Keratinocyte (primary cell): Measurements from ENCODE around the gene GRK1. TPM values are rescaled to one million over a fixed set of nuclear protein-coding genes. Genes with fewer than 3 reads are reported as not detected.

Experiments
- DNase-seq: peaks from one replicate; pipeline ENCODE4 v3.0.0-alpha.2; 2011; ENCODE audit warnings: low read depth, missing footprints, low spot score
- FAIRE-seq: peaks from 2 replicates; lab custom pipeline; 2011; peaks lifted over from hg19 to GRCh38; lab: Jason Lieb, UNC
- H2AFZ ChIP-seq: 2 replicates; pipeline ENCODE4 v1.6.0; 2012; ENCODE audit warnings: low read length, control low read depth, inconsistent platforms; ENCODE audit not compliant: control insufficient read depth
- H3K27ac ChIP-seq: 2 replicates; pipeline ENCODE4 v1.5.1; 2011; ENCODE audit warnings: low read length; ENCODE audit not compliant: control insufficient read depth, insufficient read depth
- H3K27me3 ChIP-seq: 3 replicates; pipeline ENCODE4 v1.6.0; 2011; ENCODE audit warnings: low read length; ENCODE audit not compliant: control insufficient read depth, insufficient read depth; ENCODE audit errors: extremely low read depth
- H3K36me3 ChIP-seq, 2 experiments: 2 replicates in 1 of 2; 3 replicates in 1 of 2; pipeline ENCODE4 v1.5.1; 2011; ENCODE audit warnings: low read length in 2 of 2, mild to moderate bottlenecking in 1 of 2; ENCODE audit not compliant: control insufficient read depth in 2 of 2, insufficient read depth in 2 of 2; ENCODE audit errors: extremely low read depth in 1 of 2
- H3K4me1 ChIP-seq: 3 replicates; pipeline ENCODE4 v1.5.1; 2011; ENCODE audit warnings: low read length; ENCODE audit not compliant: control insufficient read depth, insufficient read depth; ENCODE audit errors: extremely low read depth
- H3K4me2 ChIP-seq: 3 replicates; pipeline ENCODE4 v1.6.0; 2011; ENCODE audit warnings: low read depth, low read length; ENCODE audit not compliant: control insufficient read depth, insufficient read depth; ENCODE audit errors: extremely low read depth
- H3K4me3 ChIP-seq, 3 experiments: fragments of 200-600 bp in 1 of 3; sonication (generic) in 1 of 3; 2 replicates in 2 of 3; 3 replicates in 1 of 3; pipeline ENCODE4 v1.5.1; 2011 to 2016; ENCODE audit warnings: low read length in 3 of 3, mild to moderate bottlenecking in 3 of 3, control low read depth in 2 of 3, inconsistent platforms in 1 of 3, low read depth in 1 of 3, mixed read lengths in 1 of 3, mixed run types in 1 of 3, moderate library complexity in 1 of 3; ENCODE audit not compliant: control insufficient read depth in 2 of 3, insufficient read depth in 2 of 3; ENCODE audit errors: extremely low read depth in 1 of 3
- H3K79me2 ChIP-seq: 2 replicates; pipeline ENCODE4 v1.6.0; 2012; ENCODE audit warnings: low read length; ENCODE audit not compliant: control insufficient read depth, insufficient read depth
- H3K9ac ChIP-seq: 3 replicates; pipeline ENCODE4 v1.6.0; 2011; ENCODE audit warnings: low read length; ENCODE audit not compliant: control insufficient read depth, insufficient read depth; ENCODE audit errors: extremely low read depth
- H3K9me1 ChIP-seq: 3 replicates; pipeline ENCODE4 v1.6.0; 2011; ENCODE audit warnings: low read length; ENCODE audit not compliant: control insufficient read depth, insufficient read depth; ENCODE audit errors: extremely low read depth
- H3K9me3 ChIP-seq: 2 replicates; pipeline ENCODE4 v1.5.1; 2012; ENCODE audit warnings: low read depth, low read length; ENCODE audit not compliant: control insufficient read depth
- H4K20me1 ChIP-seq: 3 replicates; pipeline ENCODE4 v1.6.0; 2011; ENCODE audit warnings: low read length; ENCODE audit not compliant: control insufficient read depth, insufficient read depth; ENCODE audit errors: extremely low read depth
- EZH2 ChIP-seq: IDR thresholded peaks from one replicate; pipeline ENCODE4 v1.6.1; 2012; ENCODE audit warnings: inconsistent platforms, mild to moderate bottlenecking, low read length, moderate library complexity
- dilution Hi-C: fragments of 300-500 bp; cut with MboI; formaldehyde crosslinking; loops from one replicate; pipeline ENCODE4 v1.7.0; 2020; ENCODE audit warnings: low sequenced_read_pairs; ENCODE audit not compliant: extremely low pct_ligation_motif_present
- polyA plus RNA-seq, 5 experiments: library from polyadenylated mRNA; depleted of rRNA in 3 of 5; stranded (reverse) in 3 of 5; stranded (forward) in 1 of 5; unstranded in 1 of 5; fragments of >200 nt; gene quantifications; 1 replicate in 1 of 5; 2 replicates in 3 of 5; 3 replicates in 1 of 5; pipeline versions ENCODE4 v1.2.1 to v1.2.3, GENCODE V29; 2011 to 2012; ENCODE audit warnings: missing spikeins in 2 of 5, low read depth in 1 of 5, low replicate concordance in 1 of 5
- TF ChIP-seq, protein P1 (sequence below), 3 experiments: IDR thresholded peaks in 1 of 3; conservative IDR thresholded peaks in 1 of 3; optimal IDR thresholded peaks in 1 of 3; 2 replicates in 2 of 3; 3 replicates in 1 of 3; pipeline versions ENCODE3 to v1.5.1; 2011; ENCODE audit warnings: low read length in 3 of 3, mild to moderate bottlenecking in 3 of 3, moderate library complexity in 2 of 3, control low read depth in 1 of 3, inconsistent platforms in 1 of 3; ENCODE audit not compliant: insufficient read depth in 2 of 3; ENCODE audit errors: extremely low read depth in 1 of 3

GRK1 gene
- polyA plus RNA-seq, 1 donor (not counting 4 experiments of a cell fraction or from before 2014, with no cell fraction given): not detected

DNA sequence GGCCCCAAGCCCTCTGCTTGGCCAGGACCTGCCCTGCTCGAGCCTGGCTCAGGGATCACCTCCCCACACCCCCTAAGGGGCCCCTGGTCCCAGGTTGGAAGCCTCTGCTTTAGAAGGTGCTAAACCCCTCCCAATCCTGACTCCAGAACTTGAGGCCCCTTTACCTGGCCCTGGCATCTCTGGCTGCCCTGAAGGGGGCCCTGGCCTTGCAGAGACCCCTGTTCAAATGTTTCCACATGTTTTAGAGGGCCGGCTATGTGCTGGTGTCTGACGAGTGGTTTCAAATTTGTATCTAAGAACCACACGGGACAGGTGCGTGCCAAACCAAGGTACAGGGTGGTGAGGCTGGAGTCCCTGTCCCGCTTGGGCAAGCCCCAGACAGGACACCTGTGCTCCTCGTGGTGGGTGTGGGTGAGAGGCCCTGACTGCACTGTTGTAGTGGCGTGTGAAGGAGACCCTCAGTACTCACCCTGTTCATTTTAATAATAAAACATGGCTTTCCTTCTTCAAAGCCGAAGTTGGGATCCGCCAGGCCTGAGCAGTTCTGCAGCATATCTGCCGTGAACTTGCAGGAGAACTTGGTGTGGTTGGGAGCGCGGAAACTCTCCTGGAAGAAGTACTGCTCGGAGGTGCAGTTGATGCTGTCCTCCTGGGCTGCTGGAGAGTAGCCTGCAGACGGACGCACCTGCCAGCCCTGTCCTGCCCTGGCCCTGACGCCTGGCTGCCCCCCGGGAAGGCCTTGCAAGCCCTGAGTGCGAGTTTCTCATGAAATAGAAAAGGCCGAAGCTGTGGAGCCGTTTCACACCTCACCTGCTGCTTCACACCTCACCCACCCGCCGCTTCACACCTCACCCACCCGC, 14.4 kb upstream of the GRK1 start:
- no peaks in the 10 kb centered on the region for H3K9me1 ChIP-seq
- FAIRE-seq: no peak
- H3K9ac ChIP-seq: no peak overlapping the region
- no peaks in the 10 kb centered on the region for H3K79me2 ChIP-seq
- peaks cover 2% of the 10 kb centered on the region for H3K4me1 ChIP-seq
- no peaks in the 10 kb centered on the region for H3K36me3 ChIP-seq
- no peaks in the 10 kb centered on the region for H3K9me3 ChIP-seq
- no peak for DNase-seq
- no peaks in the 10 kb centered on the region for H4K20me1 ChIP-seq
- peaks cover 21% of the 10 kb centered on the region for H3K27me3 ChIP-seq
- H2AFZ ChIP-seq: no peak overlapping the region
- no peak overlapping the region for H3K27ac ChIP-seq
- H3K4me2 ChIP-seq: no peak overlapping the region
- TF ChIP-seq, protein P1, sequence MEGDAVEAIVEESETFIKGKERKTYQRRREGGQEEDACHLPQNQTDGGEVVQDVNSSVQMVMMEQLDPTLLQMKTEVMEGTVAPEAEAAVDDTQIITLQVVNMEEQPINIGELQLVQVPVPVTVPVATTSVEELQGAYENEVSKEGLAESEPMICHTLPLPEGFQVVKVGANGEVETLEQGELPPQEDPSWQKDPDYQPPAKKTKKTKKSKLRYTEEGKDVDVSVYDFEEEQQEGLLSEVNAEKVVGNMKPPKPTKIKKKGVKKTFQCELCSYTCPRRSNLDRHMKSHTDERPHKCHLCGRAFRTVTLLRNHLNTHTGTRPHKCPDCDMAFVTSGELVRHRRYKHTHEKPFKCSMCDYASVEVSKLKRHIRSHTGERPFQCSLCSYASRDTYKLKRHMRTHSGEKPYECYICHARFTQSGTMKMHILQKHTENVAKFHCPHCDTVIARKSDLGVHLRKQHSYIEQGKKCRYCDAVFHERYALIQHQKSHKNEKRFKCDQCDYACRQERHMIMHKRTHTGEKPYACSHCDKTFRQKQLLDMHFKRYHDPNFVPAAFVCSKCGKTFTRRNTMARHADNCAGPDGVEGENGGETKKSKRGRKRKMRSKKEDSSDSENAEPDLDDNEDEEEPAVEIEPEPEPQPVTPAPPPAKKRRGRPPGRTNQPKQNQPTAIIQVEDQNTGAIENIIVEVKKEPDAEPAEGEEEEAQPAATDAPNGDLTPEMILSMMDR (optimal IDR thresholded peaks at IDR 0.05 in 1 of 3, IDR thresholded peaks at IDR 0.05 in 1 of 3, conservative IDR thresholded peaks at IDR 0.05 in 1 of 3; ENCODE audit: extremely low read depth in 1 of 3, insufficient read depth in 2 of 3, low read length in 3 of 3): no peak
- no peak for TF ChIP-seq EZH2
- dilution Hi-C loops: no loop called here
- H3K4me3 ChIP-seq: no peak overlapping the region

DNA sequence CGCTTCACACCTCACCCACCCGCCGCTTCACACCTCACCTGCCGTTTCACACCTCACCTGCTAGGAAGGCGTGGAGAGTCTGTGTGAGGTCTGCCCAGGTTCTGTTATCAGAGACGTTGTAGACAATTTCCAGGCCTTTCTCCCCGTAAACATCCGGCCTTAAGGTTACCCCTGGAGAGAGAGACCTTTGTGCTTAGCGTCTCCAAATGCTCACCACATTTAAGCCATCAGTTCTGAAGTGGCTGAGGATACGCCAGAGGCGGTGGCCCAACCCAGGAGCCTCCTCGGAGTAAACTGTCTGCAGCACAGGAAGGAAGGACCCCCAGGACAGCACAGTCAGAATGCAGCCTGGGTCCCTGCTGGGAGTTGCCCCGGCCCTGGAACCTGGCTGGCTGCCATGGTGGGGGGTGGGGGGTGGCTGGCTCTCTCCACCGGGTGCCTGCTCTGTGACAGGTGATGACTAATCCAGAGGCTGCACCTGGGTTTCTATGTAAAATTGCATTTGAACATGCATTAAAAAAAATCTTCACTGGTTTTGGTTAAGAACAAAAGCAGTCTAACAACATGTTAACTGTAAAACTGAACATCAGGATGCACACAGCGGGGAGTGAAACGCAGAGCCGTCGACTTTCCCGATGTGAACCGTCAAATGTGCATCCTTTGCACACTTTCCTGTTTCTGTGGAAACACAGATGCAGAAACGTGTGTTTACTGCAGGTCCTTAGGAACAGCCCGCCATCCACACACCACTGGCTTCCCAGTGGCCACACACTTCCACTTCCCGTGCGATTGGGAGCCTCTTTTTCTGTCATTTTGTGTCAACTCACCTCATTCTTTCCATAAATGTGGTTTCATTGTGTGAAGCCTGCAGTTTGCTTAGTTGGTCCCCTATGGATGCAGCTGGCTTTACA, 13.5 kb upstream of the GRK1 start:
- dilution Hi-C loops: no loop called here
- no peak for FAIRE-seq

More for the DNA sequence above, 13.5 kb upstream of the GRK1 start:
- Histone ChIP-seq H3K9me3 (no peaks in the 10 kb centered on the region), H3K9me1 (no peaks in the 10 kb centered on the region), H3K36me3 (no peaks in the 10 kb centered on the region), H3K27ac (no peak overlapping the region), H3K27me3 (peaks cover 25% of the 10 kb centered on the region), H3K79me2 (no peaks in the 10 kb centered on the region), H4K20me1 (no peaks in the 10 kb centered on the region), H2AFZ (no peak overlapping the region), H3K9ac (no peak overlapping the region), H3K4me2 (no peak overlapping the region), H3K4me1 (peaks cover 2% of the 10 kb centered on the region), H3K4me3 (no peak overlapping the region)
- TF ChIP-seq, protein P1 (optimal IDR thresholded peaks at IDR 0.05 in 1 of 3, IDR thresholded peaks at IDR 0.05 in 1 of 3, conservative IDR thresholded peaks at IDR 0.05 in 1 of 3; ENCODE audit: extremely low read depth in 1 of 3, insufficient read depth in 2 of 3, low read length in 3 of 3): no peak
- no peak for TF ChIP-seq EZH2
- no peak for DNase-seq
